Measurements from ENCODE around the gene SNRK. TPM values are rescaled to one million over a fixed set of nuclear protein-coding genes. Genes with fewer than 3 reads are reported as not detected.
A peak's percentile ranks its signal among the peaks of the same experiment; 100 is the strongest.
"Not testable (repeated sequence)": the region's sequence is repeated elsewhere in the genome, so short reads cannot be mapped to it uniquely, and the experiment has no call there.

Gene SNRK
- total RNA-seq, 2 donors from 2014 or later, result 41.9 to 45.4 TPM

DNA sequence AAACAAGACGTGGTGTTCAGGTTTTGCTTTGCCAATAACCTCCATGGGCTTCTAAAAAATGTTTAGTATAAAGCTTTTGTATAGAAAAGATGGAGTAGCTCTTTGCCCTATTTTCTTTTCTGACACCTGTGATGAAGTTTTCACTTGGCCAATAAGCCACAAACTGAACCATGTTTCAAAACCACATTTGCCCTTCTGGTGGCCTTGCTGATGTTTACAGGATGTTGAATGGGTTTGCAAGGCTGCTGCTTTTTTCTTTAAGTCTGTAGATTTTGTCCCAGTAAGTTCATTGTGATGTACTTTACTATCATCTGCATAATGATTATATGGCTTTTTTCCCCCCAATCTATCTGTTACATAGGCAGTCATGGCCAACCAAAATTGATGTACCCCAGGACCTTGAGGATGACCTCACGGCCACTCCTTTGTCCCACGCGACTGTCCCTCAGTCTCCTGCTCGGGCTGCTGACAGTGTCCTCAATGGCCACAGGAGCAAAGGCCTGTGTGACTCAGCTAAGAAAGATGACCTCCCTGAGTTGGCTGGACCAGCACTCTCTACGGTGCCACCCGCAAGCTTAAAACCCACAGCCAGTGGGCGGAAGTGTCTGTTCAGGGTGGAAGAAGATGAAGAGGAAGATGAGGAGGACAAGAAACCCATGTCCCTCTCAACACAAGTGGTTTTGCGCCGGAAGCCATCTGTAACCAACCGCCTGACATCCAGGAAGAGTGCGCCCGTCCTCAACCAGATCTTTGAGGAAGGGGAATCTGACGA, 60.8 kb downstream of the SNRK start:
- DNase-seq (ENCODE audit: low spot score) (peak; percentile 81), ATAC-seq (peak; percentile 81 to 87)
- H3K27ac Mint-ChIP-seq, result peak overlapping the region; percentile 88 to 91
- H3K27me3 Mint-ChIP-seq, result no peaks in the 10 kb centered on the region
- peaks cover 36% of the 10 kb centered on the region for H3K36me3 Mint-ChIP-seq
- H3K4me1 Mint-ChIP-seq (ENCODE audit: low read depth in 2 of 2), result peaks cover 43 to 71% of the 10 kb centered on the region in 2 donors
- peak overlapping the region; percentile 82 for H3K4me3 Mint-ChIP-seq
- peaks cover 7% of the 10 kb centered on the region for H3K9me3 Mint-ChIP-seq

DNA sequence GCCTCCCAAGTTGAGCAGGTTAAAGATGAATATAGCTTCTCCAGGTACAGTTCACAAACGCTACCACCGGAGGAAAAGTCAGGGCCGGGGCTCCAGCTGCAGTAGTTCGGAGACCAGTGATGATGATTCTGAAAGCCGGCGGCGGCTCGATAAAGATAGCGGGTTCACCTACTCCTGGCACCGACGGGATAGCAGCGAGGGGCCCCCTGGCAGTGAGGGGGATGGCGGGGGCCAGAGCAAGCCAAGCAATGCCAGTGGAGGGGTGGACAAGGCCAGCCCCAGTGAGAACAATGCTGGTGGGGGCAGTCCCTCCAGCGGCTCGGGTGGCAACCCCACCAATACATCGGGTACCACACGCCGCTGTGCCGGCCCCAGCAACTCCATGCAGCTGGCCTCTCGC, 61.4 kb downstream of the SNRK start:
- H3K4me1 Mint-ChIP-seq (ENCODE audit: low read depth in 2 of 2), result peaks cover 38 to 66% of the 10 kb centered on the region in 2 donors
- ATAC-seq (no peak), DNase-seq (ENCODE audit: low spot score) (no peak)
- H3K4me3 Mint-ChIP-seq, result peak overlapping the region; percentile 82
- peaks cover 36% of the 10 kb centered on the region for H3K36me3 Mint-ChIP-seq
- H3K9me3 Mint-ChIP-seq, result peaks cover 7% of the 10 kb centered on the region
- H3K27me3 Mint-ChIP-seq, result no peaks in the 10 kb centered on the region
- H3K27ac Mint-ChIP-seq, result peak overlapping the region; percentile 88 to 91

- Mint-ChIP-seq H3K36me3 (peaks cover 42% of the 10 kb centered on the region), H3K27me3 (no peaks in the 10 kb centered on the region), H3K27ac (peak overlapping the region; percentile 84 to 88), H3K4me1 (ENCODE audit: low read depth in 2 of 2) (peaks cover 38 to 66% of the 10 kb centered on the region in 2 donors), H3K9me3 (peaks cover 7% of the 10 kb centered on the region), H3K4me3 (peak overlapping the region; percentile 13)
- DNase-seq (ENCODE audit: low spot score), result no peak
- ATAC-seq, result no peak
Measured at GRCh38 chr3:43348350-43348749, 62.0 kb downstream of the SNRK start.

DNA sequence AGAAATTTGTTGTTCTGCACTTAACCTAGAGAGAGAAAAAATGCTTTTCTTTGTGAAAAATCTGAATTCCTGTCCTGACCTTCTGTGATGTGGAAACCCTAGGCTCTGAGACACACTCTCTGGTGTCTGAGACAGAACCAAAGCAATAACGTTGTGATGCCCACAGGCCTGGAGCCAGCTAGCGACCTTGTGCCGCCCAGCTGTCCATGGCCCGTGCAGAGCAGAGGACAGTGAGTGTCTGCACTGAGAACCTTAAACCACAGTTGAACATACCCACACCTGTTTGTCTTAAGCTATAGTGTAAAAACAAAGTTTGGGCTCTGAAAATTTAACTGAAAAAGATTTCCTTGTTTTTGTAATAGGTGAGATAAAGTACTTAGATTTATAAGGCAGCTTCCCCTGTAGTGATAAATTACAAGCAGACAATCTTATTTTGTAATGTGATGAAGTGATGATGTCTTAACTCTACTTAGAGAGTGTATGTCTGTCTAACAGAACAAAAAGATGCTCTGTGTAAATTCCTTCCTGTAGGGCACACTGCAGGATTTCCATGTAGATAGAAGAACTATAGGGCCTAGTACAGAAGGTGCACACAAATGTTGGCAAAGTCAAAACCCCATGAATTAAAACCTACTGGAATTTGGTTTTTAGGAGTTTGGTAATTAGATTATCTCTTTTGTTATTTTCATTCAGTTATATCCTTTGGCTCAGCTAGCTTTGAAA, 62.7 kb downstream of the SNRK start:
- Mint-ChIP-seq H3K4me3 (peak overlapping the region; percentile 13), H3K4me1 (ENCODE audit: low read depth in 2 of 2) (peaks cover 41 to 61% of the 10 kb centered on the region in 2 donors), H3K36me3 (peaks cover 49% of the 10 kb centered on the region), H3K9me3 (peaks cover 9% of the 10 kb centered on the region), H3K27me3 (no peaks in the 10 kb centered on the region), H3K27ac (peak overlapping the region; percentile 84 to 88)
- DNase-seq (ENCODE audit: low spot score), result no peak
- no peak for ATAC-seq

DNA sequence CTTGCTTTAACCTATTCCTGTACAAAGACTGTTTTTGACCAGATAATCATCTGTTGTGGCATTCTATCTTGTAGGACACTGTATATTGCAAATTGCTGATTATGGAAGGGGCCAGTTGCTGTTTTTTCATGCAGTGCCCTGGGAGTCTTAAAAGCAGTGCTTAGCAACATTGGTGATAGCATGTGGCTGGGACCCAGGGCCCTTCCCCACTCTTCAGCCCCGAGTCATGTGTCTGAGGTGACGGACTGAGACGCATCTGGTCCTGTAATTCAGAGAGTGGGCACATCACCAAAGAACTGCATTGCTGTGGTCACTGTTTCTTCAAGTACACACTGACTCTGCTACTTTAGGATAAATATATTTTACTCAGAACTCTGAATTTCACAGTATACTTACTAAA, 63.4 kb downstream of the SNRK start:
- DNase-seq (ENCODE audit: low spot score), result no peak
- peaks cover 16% of the 10 kb centered on the region for H3K9me3 Mint-ChIP-seq
- peaks cover 46 to 65% of the 10 kb centered on the region in 2 donors for H3K4me1 Mint-ChIP-seq (ENCODE audit: low read depth in 2 of 2)
- ATAC-seq, result no peak
- H3K27me3 Mint-ChIP-seq, result no peaks in the 10 kb centered on the region
- H3K4me3 Mint-ChIP-seq, result no peak overlapping the region
- H3K36me3 Mint-ChIP-seq, result peaks cover 56% of the 10 kb centered on the region
- no peak overlapping the region for H3K27ac Mint-ChIP-seq

- ATAC-seq, result no peak
- no peak for DNase-seq (ENCODE audit: low spot score)
- peaks cover 70% of the 10 kb centered on the region for H3K36me3 Mint-ChIP-seq
- H3K9me3 Mint-ChIP-seq, result peaks cover 32% of the 10 kb centered on the region
- H3K27me3 Mint-ChIP-seq, result no peaks in the 10 kb centered on the region
- no peak overlapping the region for H3K27ac Mint-ChIP-seq
- peaks cover 27 to 31% of the 10 kb centered on the region in 2 donors for H3K4me1 Mint-ChIP-seq (ENCODE audit: low read depth in 2 of 2)
- no peak overlapping the region for H3K4me3 Mint-ChIP-seq
Measured at GRCh38 chr3:43353393-43353792, 67.1 kb downstream of the SNRK start.

DNA sequence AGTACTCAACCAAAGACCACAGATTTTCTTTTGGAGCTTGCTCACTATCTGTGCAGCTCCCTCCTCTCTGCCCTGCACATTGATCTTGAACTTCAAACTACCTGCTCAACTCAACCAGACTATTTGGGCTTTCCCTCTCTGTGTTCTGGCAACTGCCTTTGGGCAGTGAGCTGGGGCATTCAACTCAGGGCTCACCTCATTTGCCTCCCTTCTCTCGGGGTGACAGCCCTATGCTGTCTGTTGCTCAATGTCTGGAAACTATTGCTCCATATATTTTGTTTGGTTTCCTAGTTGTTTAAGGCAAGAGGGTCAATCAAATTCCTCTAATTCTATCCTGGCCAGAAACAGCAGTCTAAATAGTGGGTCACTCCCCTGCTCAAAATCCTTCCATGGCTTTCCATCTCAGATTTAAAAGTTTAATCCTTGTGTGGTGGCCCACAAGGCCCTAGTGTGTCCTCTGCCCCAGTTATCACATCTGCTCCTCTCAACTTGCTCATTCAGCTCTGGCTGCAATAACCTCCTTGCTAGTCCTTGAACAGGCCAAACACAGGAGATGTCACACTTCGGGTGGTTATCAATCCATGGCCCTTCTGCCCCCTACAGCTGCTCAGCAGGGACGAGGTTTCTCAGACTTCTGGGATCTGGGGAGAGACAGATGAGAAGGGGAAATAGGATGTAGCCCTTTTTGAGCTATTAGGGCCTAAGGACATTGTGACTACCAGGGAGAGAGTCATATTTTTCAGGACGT, 67.8 kb downstream of the SNRK start:
- DNase-seq (ENCODE audit: low spot score) (no peak), ATAC-seq (no peak)
- H3K36me3 Mint-ChIP-seq, result peaks cover 66% of the 10 kb centered on the region
- no peaks in the 10 kb centered on the region for H3K27me3 Mint-ChIP-seq
- no peak overlapping the region for H3K4me3 Mint-ChIP-seq
- H3K27ac Mint-ChIP-seq, result no peak overlapping the region
- peaks cover 32% of the 10 kb centered on the region for H3K9me3 Mint-ChIP-seq
- H3K4me1 Mint-ChIP-seq (ENCODE audit: low read depth in 2 of 2), result peaks cover 23 to 24% of the 10 kb centered on the region in 2 donors

DNA sequence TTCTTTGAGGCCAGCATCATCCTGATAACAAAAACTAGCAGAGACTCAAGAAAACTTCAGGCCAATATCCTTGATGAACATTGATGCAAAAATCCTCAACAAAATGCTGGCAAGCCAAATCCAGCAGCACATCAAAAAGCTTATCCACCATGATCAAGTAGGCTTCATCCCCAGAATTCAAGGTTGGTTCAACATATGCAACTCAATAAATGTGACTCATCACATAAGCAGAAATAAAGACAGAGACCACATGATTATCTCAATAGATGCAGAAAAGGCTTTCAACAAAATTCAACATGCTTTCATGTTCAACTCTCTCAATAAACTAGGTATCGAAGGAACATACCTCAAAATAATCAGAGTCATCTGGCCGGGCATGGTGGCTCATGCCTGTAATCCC, 69.7 kb downstream of the SNRK start:
- not testable (repeated sequence) for H3K4me3 Mint-ChIP-seq; H3K27ac Mint-ChIP-seq; DNase-seq (ENCODE audit: low spot score); H3K27me3 Mint-ChIP-seq; ATAC-seq
- H3K36me3 Mint-ChIP-seq, result peaks cover 61% of the 10 kb centered on the region
- peaks cover 32% of the 10 kb centered on the region for H3K9me3 Mint-ChIP-seq
- peaks cover 17 to 22% of the 10 kb centered on the region in 2 donors for H3K4me1 Mint-ChIP-seq (ENCODE audit: low read depth in 2 of 2)

- peaks cover 11% of the 10 kb centered on the region for H3K36me3 Mint-ChIP-seq
- ATAC-seq (no peak), DNase-seq (ENCODE audit: low spot score) (no peak)
- no peak overlapping the region for H3K27ac Mint-ChIP-seq
- no peaks in the 10 kb centered on the region for H3K27me3 Mint-ChIP-seq
- no peak overlapping the region for H3K4me3 Mint-ChIP-seq
- H3K4me1 Mint-ChIP-seq (ENCODE audit: low read depth in 2 of 2), result peaks cover 0 to 8% of the 10 kb centered on the region in 2 donors
- peaks cover 8% of the 10 kb centered on the region for H3K9me3 Mint-ChIP-seq
Measured at GRCh38 chr3:43361077-43361476, 74.7 kb downstream of the SNRK start.

- H3K4me3 Mint-ChIP-seq, result no peak overlapping the region
- no peaks in the 10 kb centered on the region for H3K27me3 Mint-ChIP-seq
- H3K27ac Mint-ChIP-seq, result no peak overlapping the region
Measured at GRCh38 chr3:43362183-43362582, 75.8 kb downstream of the SNRK start.

DNA sequence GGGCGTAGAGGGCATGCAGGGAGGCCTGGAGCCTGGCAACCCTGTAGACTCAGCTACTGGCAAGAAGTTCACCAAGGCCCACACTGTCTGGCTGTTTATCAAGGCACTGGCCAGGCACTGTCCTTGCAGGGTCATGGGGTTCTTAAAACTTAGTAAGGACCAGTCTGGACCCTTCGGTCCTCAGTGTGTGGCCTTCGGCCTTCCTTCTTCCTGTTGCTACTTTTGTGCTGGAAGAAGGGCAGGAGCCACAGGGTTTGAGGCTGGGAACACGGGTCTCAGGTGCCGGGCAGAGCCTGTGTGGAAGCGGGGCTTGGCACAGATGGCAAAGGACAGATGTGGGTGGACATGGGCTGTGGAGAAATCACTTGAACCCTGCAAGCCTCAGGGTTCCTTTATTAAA, 76.6 kb downstream of the SNRK start:
- Mint-ChIP-seq H3K4me3 (no peak overlapping the region), H3K27ac (peak overlapping the region in 1 of 2 donors; percentile 76), H3K4me1 (ENCODE audit: low read depth in 2 of 2) (peaks cover 0 to 4% of the 10 kb centered on the region in 2 donors), H3K9me3 (no peaks in the 10 kb centered on the region), H3K27me3 (no peaks in the 10 kb centered on the region), H3K36me3 (no peaks in the 10 kb centered on the region)
- ATAC-seq (no peak), DNase-seq (ENCODE audit: low spot score) (no peak)

More at GRCh38 chr3:43362183-43362582, 75.8 kb downstream of the SNRK start:
- Mint-ChIP-seq H3K9me3 (peaks cover 5% of the 10 kb centered on the region), H3K36me3 (peaks cover 8% of the 10 kb centered on the region), H3K4me1 (ENCODE audit: low read depth in 2 of 2) (peaks cover 0 to 8% of the 10 kb centered on the region in 2 donors)
- DNase-seq (ENCODE audit: low spot score), result no peak
- ATAC-seq, result no peak

DNA sequence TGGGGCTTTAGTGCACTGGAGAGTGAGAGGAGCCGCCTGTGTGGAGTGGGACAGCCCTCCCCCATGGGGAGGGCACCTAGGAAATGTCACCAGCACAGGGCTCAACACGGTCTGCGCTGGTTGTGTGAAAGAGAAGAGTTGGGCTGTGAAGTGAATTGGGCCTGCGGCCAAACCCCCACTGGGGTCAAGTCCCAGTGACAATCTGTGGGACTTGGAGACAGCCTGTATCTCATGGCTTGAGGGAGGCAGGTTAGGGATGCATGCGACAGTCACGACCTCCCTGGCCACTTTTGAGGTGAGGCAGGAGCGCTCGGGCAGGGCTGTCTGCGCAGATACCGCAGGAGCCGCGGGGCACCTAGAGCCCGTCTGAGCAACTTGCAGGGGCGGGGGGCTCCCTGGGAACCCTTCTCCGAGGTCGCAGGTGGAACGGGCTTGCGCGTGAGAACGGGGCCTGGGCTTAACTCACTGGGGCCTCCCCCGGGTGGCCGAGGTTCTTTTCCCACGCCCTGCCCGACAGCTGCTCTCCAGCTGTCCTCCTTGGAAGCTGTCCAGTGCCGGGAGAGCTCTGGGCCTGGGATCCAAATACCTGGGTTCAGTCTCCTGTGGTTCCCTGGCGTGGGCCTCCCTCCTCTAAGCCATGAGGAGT, 77.4 kb downstream of the SNRK start:
- Mint-ChIP-seq H3K36me3 (no peaks in the 10 kb centered on the region), H3K4me3 (no peak overlapping the region), H3K27ac (peak overlapping the region in 1 of 2 donors; percentile 76), H3K27me3 (no peaks in the 10 kb centered on the region), H3K4me1 (ENCODE audit: low read depth in 2 of 2) (peaks cover 0 to 4% of the 10 kb centered on the region in 2 donors), H3K9me3 (no peaks in the 10 kb centered on the region)
- DNase-seq (ENCODE audit: low spot score) (no peak), ATAC-seq (no peak)

- no peak for DNase-seq (ENCODE audit: low spot score)
- no peaks in the 10 kb centered on the region for H3K36me3 Mint-ChIP-seq
- no peak overlapping the region for H3K27ac Mint-ChIP-seq
- no peak for ATAC-seq
- H3K27me3 Mint-ChIP-seq, result no peaks in the 10 kb centered on the region
- no peaks in the 10 kb centered on the region for H3K9me3 Mint-ChIP-seq
- no peak overlapping the region for H3K4me3 Mint-ChIP-seq
- peaks cover 3 to 6% of the 10 kb centered on the region in 2 donors for H3K4me1 Mint-ChIP-seq (ENCODE audit: low read depth in 2 of 2)
Measured at GRCh38 chr3:43364494-43364893, 78.2 kb downstream of the SNRK start.

Measured in natural killer cell treated with Interleukin-12 subunit alpha and Interleukin-12 subunit beta and Interleukin-15 and Interleukin-18, amount 100 ng/mL, for 72 hours (primary cell).